GM20000 (cell line): Measurements from ENCODE around the gene TRPC3.

Source experiments
- DNase-seq: peaks from one replicate; pipeline ENCODE4 v3.0.0; 2012; ENCODE audit warnings: low spot score
- CTCF ChIP-seq: IDR thresholded peaks from 2 replicates; pipeline ENCODE4 v1.5.1; 2012; ENCODE audit warnings: mild to moderate bottlenecking, control low read depth; ENCODE audit errors: extremely low read depth, missing control alignments

The TRPC3 gene

GRCh38 chr4:121876070-121876469, 75.8 kb downstream of the TRPC3 start:
- no peak for DNase-seq
- TF ChIP-seq CTCF, result no peak

GRCh38 chr4:121875652-121876051, 76.2 kb downstream of the TRPC3 start:
- TF ChIP-seq CTCF, result no peak

GRCh38 chr4:121873604-121874003, 78.3 kb downstream of the TRPC3 start:
- no peak for TF ChIP-seq CTCF
- peak; percentile 19 for DNase-seq

More at GRCh38 chr4:121875652-121876051, 76.2 kb downstream of the TRPC3 start:
- DNase-seq, result no peak

GRCh38 chr4:121869841-121870822, 81.7 kb downstream of the TRPC3 start, which contains the start of gene BBS7:
BBS7 (minus strand) TSS chr4:121870474; CDS start chr4:121870313, 161 bp downstream.
- DNase-seq, result peak; percentile 92
- TF ChIP-seq CTCF, result no peak

GRCh38 chr4:121863799-121864198, 88.1 kb downstream of the TRPC3 start:
- TF ChIP-seq CTCF, result no peak
- no peak for DNase-seq

GRCh38 chr4:121861426-121861825, 90.4 kb downstream of the TRPC3 start:
- no peak for DNase-seq
- no peak for TF ChIP-seq CTCF

GRCh38 chr4:121860121-121860520, 91.7 kb downstream of the TRPC3 start:
- TF ChIP-seq CTCF, result no peak

More at GRCh38 chr4:121860121-121860520, 91.7 kb downstream of the TRPC3 start:
- DNase-seq, result no peak
